ENCODE results near the gene ATP6V0D1.

The ATP6V0D1 gene

GRCh38 chr16:67406111-67406971, 74.6 kb downstream of the ATP6V0D1 start:
- DNase-seq (ENCODE audit: low read depth) = peak; percentile 68

- no peak for DNase-seq (ENCODE audit: low read depth)
Observed at GRCh38 chr16:67405336-67405735, 75.6 kb downstream of the ATP6V0D1 start.

GRCh38 chr16:67404740-67405226, 76.2 kb downstream of the ATP6V0D1 start:
- DNase-seq (ENCODE audit: low read depth) = no peak

- no peak for DNase-seq (ENCODE audit: low read depth)
Observed at GRCh38 chr16:67403976-67404555, 76.9 kb downstream of the ATP6V0D1 start.

GRCh38 chr16:67400901-67401300, 80.1 kb downstream of the ATP6V0D1 start:
- no peak for DNase-seq (ENCODE audit: low read depth)

GRCh38 chr16:67399749-67400704, 80.9 kb downstream of the ATP6V0D1 start:
- DNase-seq (ENCODE audit: low read depth) = no peak

- DNase-seq (ENCODE audit: low read depth) = no peak
Observed at GRCh38 chr16:67399218-67399733, 81.7 kb downstream of the ATP6V0D1 start.

GRCh38 chr16:67398546-67399217, 82.3 kb downstream of the ATP6V0D1 start:
- DNase-seq (ENCODE audit: low read depth) = no peak

GRCh38 chr16:67397812-67398545, 83.0 kb downstream of the ATP6V0D1 start:
- no peak for DNase-seq (ENCODE audit: low read depth)

- no peak for DNase-seq (ENCODE audit: low read depth)
Observed at GRCh38 chr16:67397036-67397801, 83.7 kb downstream of the ATP6V0D1 start.

- DNase-seq (ENCODE audit: low read depth) = no peak
Observed at GRCh38 chr16:67396159-67397035, 84.6 kb downstream of the ATP6V0D1 start.

- DNase-seq (ENCODE audit: low read depth) = no peak
Observed at GRCh38 chr16:67395458-67396158, 85.3 kb downstream of the ATP6V0D1 start.

- no peak for DNase-seq (ENCODE audit: low read depth)
Observed at GRCh38 chr16:67395105-67395457, 85.9 kb downstream of the ATP6V0D1 start.

- no peak for DNase-seq (ENCODE audit: low read depth)
Observed at GRCh38 chr16:67394155-67395104, 86.5 kb downstream of the ATP6V0D1 start.

- no peak for DNase-seq (ENCODE audit: low read depth)
Observed at GRCh38 chr16:67393788-67394154, 87.2 kb downstream of the ATP6V0D1 start.

- DNase-seq (ENCODE audit: low read depth) = no peak
Observed at GRCh38 chr16:67393111-67393787, 87.7 kb downstream of the ATP6V0D1 start, which contains the start of gene TPPP3. TSS of gene TPPP3 (minus strand) at chr16:67393498. CDS start at chr16:67391111, 2,387 bp downstream.
